Suppressor macrophage treated with lipopolysaccharide for 1 hour (primary cell): ENCODE results near the gene C1QTNF3.
"Not testable (repeated sequence)": the region's sequence is repeated elsewhere in the genome, so short reads cannot be mapped to it uniquely, and the experiment has no call there.

ENCODE experiments used
- DNase-seq, 3 donors: peaks; one replicate each; pipeline ENCODE4 v3.0.0-alpha.2; 2020 to 2022

The C1QTNF3 gene

GRCh38 chr5:34017254-34017653, 25.8 kb downstream of the C1QTNF3 start:
- no peak for DNase-seq

- DNase-seq = no peak
Observed at GRCh38 chr5:34016750-34017149, 26.3 kb downstream of the C1QTNF3 start.

DNA sequence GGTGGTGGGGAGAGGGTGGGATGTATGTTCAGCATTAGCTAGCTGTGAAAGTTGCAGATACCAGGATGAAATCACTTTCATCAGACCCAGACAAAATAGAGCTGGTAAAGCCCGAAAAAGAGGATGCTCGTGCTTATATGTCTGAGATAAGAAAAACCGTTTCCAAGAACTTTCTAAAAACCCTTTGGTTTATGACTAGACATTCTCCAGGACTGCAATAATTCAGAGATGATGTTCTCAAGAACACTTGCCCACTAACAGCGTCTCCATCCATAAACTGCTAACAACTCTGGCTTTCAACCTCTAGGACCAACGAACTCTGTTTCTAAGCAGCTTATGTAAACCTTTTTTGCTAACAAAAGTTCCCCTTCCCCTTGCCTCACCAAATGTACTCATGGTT, 26.8 kb downstream of the C1QTNF3 start:
- DNase-seq = no peak

- DNase-seq = no peak
Observed at GRCh38 chr5:34015120-34015822, 27.7 kb downstream of the C1QTNF3 start.

DNA sequence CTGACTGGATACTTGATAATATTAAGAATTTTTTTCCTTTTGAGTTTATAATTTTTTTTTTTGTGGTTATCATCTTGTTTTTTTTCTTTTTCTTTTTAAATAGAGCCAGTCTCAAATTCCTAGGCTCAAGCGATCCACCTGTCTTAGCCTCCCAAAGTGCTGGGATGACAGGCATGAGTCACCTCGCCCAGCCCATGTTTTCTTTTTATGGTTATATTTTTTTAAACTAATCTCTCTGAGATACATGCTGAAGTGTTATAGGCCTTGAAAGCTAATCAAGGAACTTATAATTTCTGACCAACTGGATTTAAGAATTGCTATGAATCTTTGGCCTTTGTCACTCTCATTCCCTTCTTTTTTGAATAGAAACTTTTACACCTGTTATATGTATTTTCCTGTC, 28.4 kb downstream of the C1QTNF3 start:
- DNase-seq = no peak

DNA sequence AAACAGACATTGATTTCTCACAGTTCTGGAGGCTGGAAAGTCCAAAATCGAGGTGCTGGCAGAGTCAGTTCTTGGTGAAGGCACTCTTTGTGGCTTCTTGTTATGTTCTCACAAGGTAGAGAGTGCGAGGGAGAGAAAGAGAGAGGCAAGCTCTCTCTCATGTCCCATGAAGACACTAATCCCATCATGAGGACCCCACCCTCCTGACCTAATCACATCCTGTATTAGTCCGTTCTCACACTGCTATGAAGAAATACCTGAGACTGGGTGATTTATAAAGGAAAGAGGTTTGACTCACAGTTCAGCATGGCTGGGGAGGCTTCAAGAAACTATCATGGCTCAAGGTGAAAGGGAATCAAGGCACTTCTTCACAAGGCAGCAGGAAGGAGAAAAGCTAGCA, 29.5 kb downstream of the C1QTNF3 start:
- DNase-seq = no peak

- DNase-seq = no peak
Observed at GRCh38 chr5:34012791-34013190, 30.2 kb downstream of the C1QTNF3 start.

DNA sequence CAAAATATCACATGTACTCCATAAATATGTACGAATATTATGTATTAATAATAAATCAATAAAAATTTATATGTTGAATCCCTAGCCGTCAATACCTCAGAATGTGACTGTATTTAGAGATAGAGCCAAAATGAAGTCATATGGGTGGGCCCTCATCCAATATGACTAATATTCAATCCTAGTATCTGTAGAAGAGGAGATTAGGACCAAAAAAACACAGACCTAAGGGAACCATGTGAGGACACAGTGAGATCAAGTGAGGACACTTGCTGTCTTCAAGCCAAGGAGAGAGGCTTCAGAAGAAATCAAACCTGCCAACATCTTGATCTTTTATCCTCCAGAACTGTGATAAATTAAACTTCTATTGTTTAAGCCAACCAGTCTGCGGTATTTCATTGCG, 31.5 kb downstream of the C1QTNF3 start:
- no peak for DNase-seq

GRCh38 chr5:34010146-34010545, 32.9 kb downstream of the C1QTNF3 start:
- DNase-seq = not testable (repeated sequence)

DNA sequence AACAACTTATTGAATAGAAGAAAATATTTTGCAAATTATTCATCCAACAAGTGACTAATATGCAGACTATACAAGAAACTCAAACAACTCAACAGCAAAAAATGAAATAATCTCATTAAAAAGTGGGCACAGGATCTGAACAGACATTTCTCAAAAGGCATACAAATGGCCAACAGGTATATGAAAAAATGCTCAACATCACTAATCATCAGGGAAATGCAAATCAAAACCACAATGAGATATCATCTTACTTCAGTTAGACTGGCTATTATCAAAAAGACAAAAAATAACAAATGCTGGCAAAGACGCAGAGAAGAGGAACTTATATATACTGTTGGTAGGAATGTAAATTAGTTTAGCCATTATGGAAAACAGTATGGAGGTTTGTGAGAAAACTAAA, 33.4 kb downstream of the C1QTNF3 start:
- no peak for DNase-seq

DNA sequence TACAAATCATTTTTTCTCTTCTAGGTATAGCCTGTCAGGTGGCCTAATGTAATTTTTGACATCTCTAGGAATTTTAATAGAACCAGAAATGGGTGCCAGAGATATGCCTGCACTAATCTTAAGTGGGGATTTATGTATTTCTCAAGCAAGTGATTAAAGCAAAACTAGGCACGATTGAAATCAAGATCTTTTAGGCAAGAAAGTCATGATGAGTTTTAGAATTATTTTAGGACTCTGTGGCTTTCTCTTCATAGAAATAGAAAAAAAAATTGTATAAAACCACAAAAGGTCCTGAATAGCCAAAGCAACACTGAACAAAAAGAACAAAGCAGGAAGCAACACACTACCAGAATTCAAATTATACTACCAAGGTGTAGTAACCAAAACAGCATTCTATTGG, 34.2 kb downstream of the C1QTNF3 start:
- DNase-seq = no peak

DNA sequence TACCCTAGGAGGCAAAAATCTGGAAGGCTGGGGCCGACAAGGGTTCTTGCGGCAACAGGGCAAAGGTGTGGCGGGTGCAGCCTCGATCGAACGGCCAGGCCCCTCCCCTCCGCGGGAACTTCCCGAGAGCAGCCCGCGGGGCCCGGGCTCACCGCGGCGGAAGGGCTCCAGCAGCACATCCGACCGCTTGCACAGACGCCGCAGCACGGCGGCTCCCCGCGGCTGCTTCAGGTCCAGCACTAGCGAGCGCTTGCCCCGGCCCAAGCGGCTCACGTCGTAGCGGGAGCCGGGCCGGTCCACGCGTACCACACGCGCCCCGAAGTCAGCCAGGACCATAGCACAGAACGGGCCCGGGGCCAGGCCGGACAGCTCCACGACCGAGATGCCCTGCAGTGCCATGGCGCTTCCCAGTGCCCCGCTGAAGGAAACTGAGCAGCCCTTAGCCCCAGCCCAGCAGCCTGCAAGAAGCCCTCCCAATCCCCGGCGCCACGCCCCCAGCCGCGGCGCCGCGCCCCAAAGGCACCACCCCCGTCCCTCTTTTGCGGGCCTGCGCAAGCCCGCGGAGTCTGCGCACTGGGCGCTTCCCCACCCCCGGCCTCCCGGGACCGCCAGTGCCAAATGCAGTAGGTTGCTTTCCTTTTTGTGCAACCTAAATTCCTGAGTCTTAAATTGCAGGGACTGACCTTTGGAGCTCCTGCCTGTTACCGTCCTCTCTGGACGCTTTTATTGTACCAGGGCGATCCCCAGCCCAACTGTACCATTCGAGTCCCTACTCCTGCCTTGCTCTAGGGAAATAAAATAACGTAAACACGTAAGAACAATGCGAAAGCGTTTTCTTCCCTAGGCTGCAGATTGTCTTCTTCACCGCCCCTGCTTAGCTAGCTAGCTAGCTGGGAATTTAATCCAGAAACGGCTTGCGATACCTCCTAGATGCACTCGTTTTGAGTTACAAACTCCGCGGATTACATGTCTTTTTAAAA, 35.1 kb downstream of the C1QTNF3 start, which contains the start of gene AMACR:
TSS of gene AMACR (minus strand) at position 430 of the 980 bp plus-strand sequence. CDS start at position 399, 31 bp downstream.
- DNase-seq = peak; percentile 94 to 98 (median 95)

GRCh38 chr5:34007201-34007620, 35.8 kb downstream of the C1QTNF3 start:
- DNase-seq = peak in 2 of 3 donors; percentile 6 to 9

GRCh38 chr5:34005681-34006080, 37.3 kb downstream of the C1QTNF3 start:
- DNase-seq = no peak

DNA sequence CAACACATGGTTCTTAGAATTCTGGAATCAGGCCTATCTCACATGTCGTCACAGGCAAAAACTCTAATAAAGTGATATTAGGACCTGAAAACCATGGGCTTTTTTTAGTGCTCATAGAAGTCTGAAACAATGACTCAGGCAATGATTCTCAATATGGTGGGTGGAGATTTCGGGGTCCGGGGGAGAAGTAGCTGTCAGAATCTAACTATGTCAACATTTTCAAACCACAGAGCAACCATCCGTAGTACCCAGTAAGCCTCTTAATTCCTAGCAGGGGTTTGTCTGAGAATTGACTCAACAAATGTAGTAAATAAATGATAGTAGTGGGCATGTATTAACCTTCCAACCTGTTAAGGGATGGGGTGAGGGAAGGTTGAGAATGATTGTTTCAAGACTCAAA, 37.8 kb downstream of the C1QTNF3 start:
- DNase-seq = no peak

- no peak for DNase-seq
Observed at GRCh38 chr5:34003941-34004340, 39.1 kb downstream of the C1QTNF3 start.

GRCh38 chr5:34002629-34003328, 40.2 kb downstream of the C1QTNF3 start:
- DNase-seq = no peak

DNA sequence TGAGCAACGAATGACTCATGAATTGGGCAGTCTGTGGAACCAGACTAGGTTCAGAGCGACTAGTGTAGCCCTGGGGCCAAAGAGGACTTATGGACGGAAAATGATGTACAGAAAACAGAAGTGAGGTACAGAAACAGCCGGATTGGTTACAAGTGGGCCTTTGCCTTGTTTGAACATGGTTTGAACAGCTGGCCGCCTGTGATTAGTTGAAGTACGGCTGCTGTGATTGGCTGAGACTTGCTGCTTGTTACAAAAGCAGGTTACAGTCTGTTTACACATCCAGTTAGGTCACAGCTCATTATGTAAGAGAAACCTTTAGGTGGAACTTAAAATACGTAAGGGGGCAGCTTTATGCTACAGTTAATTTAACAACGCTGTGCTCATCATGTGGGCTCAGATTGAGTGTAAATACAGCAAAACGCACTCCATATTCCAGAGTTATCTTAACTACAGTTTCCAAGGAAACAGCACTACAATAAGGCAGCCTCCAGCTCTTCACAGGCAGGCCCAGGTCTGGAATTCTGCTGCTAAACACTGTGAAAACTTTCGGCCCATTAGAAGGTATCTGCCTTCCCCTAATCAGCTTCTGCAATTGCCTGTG, 41.7 kb downstream of the C1QTNF3 start:
- no peak for DNase-seq

DNA sequence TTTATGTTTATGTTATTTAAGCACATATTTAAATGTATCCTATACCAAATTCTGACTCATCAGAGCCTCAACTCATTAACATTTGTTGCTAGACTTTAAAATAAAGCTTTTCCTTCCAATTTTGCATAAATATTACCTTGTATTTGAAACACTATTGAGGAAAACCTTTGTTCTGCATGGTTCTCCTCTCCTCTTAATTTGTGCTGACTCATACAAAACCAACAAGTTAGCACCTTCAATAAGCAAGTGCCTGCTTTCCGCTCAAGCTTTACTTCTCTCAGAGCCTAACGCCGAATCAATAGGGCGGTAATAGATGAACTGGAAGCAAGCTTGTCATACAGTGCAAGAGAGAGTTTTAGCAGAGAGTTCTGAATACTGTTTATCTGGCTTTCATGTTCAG, 43.0 kb downstream of the C1QTNF3 start:
- no peak for DNase-seq

DNA sequence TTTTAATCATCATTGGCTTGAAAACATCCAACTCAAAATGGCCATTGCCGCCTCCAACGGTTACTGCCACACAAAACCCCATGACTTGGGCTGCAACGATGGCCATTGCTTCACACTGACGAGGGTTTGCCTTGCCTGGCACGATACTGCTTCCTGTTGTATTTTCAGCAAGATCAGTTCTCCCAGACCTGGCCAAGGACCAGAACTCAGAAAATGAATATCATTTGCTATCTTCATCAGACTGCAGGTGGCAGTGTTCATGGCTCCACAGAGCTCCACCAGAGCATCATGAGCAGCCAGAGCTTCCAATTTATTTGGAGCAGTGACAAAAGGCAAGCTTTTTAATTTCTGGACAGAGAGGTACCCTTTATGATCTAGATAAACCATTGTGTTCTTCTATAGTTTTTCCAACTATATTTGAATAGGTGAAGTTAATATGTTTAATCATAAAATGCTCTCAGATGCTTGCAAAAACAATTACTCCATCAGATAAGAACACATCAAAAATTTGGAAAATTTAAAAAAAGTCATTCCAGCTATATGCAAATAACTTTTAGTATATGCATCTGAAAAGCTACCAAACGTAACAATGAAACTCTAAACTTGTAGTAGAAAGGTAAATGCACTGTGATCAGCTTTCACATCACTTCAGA, 45.6 kb downstream of the C1QTNF3 start:
- DNase-seq = peak; percentile 47 to 64 (median 57)

- DNase-seq = no peak
Observed at GRCh38 chr5:33995865-33996264, 47.1 kb downstream of the C1QTNF3 start.

GRCh38 chr5:33994845-33995244, 48.2 kb downstream of the C1QTNF3 start:
- DNase-seq = no peak
